OCI-LY1 (cell line): Measurements from ENCODE around the gene KRTAP2-1.

Source experiments
- CTCF ChIP-seq: fragments of 200-600 bp; sonication (generic), shearing (Covaris generic); IDR thresholded peaks from 2 replicates; pipeline ENCODE4 v1.5.1; 2017; ENCODE audit warnings: mild to moderate bottlenecking, antibody characterized with exemption, low read length, moderate library complexity, mixed read lengths
- EZH2 ChIP-seq: fragments of 200-600 bp; sonication (generic), shearing (Covaris generic); IDR thresholded peaks from 2 replicates; pipeline ENCODE4 v1.8.0; 2017; ENCODE audit warnings: borderline replicate concordance, mixed run types, mild to moderate bottlenecking, antibody characterized with exemption, low read length, moderate library complexity, mixed read lengths

GRCh38 chr17:41073676-41074075, 26.6 kb upstream of the KRTAP2-1 start:
- TF ChIP-seq EZH2: no peak
- no peak for TF ChIP-seq CTCF
